ENCODE results near the gene TSNAX.

Gene TSNAX

GRCh38 chr1:231558708-231559185 lies 30.3 kb downstream of the TSNAX start:
- H3F3A ChIP-seq (ENCODE audit: insufficient read depth, low read length), result no peaks in the 10 kb centered on the region; the same call in 1 of the 2 replicates
- H3K9ac ChIP-seq (ENCODE audit: low read length), result no peak overlapping the region
- TF ChIP-seq EZH2phosphoT487 (IDR thresholded peaks at IDR 0.05; ENCODE audit: low read length) (no peak), EZH2 (optimal IDR thresholded peaks at IDR 0.05; ENCODE audit: low read depth, low read length) (no peak)
- TF ChIP-seq, protein P1, sequence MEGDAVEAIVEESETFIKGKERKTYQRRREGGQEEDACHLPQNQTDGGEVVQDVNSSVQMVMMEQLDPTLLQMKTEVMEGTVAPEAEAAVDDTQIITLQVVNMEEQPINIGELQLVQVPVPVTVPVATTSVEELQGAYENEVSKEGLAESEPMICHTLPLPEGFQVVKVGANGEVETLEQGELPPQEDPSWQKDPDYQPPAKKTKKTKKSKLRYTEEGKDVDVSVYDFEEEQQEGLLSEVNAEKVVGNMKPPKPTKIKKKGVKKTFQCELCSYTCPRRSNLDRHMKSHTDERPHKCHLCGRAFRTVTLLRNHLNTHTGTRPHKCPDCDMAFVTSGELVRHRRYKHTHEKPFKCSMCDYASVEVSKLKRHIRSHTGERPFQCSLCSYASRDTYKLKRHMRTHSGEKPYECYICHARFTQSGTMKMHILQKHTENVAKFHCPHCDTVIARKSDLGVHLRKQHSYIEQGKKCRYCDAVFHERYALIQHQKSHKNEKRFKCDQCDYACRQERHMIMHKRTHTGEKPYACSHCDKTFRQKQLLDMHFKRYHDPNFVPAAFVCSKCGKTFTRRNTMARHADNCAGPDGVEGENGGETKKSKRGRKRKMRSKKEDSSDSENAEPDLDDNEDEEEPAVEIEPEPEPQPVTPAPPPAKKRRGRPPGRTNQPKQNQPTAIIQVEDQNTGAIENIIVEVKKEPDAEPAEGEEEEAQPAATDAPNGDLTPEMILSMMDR (IDR thresholded peaks at IDR 0.05; ENCODE audit: low read length), result no peak
- H3K4me3 ChIP-seq (ENCODE audit: low read length), result no peak overlapping the region
- no peaks in the 10 kb centered on the region for H3K27me3 ChIP-seq (replicated peaks; ENCODE audit: insufficient read depth, low read length)
- H3K4me1 ChIP-seq (ENCODE audit: low read length), result no peaks in the 10 kb centered on the region
- H3K36me3 ChIP-seq (replicated peaks; ENCODE audit: insufficient read depth, low read length), result no peaks in the 10 kb centered on the region
- no peak overlapping the region for H2AFZ ChIP-seq (ENCODE audit: low read length)
- H3K4me2 ChIP-seq (ENCODE audit: low read depth, low read length), result no peak overlapping the region
- H3K9me3 ChIP-seq (replicated peaks; ENCODE audit: insufficient read depth, low read length), result no peaks in the 10 kb centered on the region
- no peak overlapping the region for H3K27ac ChIP-seq (ENCODE audit: low read length)
- H3K79me2 ChIP-seq (ENCODE audit: low read length), result no peaks in the 10 kb centered on the region; the same call in 1 of the 2 replicates
- 0 out of 2 replicates have a peak, but pooled peaks cover 4% of the 10 kb centered on the region for H4K20me1 ChIP-seq (ENCODE audit: insufficient read depth, low read length)
- no peak for DNase-seq
- no peaks in the 10 kb centered on the region for H3K9me2 ChIP-seq (replicated peaks; ENCODE audit: insufficient read depth, low read length)

- H3K9me3 ChIP-seq (replicated peaks; ENCODE audit: insufficient read depth, low read length), result no peaks in the 10 kb centered on the region
- no peak overlapping the region for H3K4me3 ChIP-seq (ENCODE audit: low read length)
- no peaks in the 10 kb centered on the region for H3K79me2 ChIP-seq (ENCODE audit: low read length)
- no peak overlapping the region for H2AFZ ChIP-seq (ENCODE audit: low read length)
- H3F3A ChIP-seq (ENCODE audit: insufficient read depth, low read length), result no peaks in the 10 kb centered on the region; the same call in 1 of the 2 replicates
- H3K9me2 ChIP-seq (replicated peaks; ENCODE audit: insufficient read depth, low read length), result no peaks in the 10 kb centered on the region
- no peak overlapping the region for H3K9ac ChIP-seq (ENCODE audit: low read length)
- TF ChIP-seq EZH2phosphoT487 (IDR thresholded peaks at IDR 0.05; ENCODE audit: low read length) (no peak), EZH2 (optimal IDR thresholded peaks at IDR 0.05; ENCODE audit: low read depth, low read length) (no peak)
- TF ChIP-seq, protein P1 (IDR thresholded peaks at IDR 0.05; ENCODE audit: low read length), result no peak
- no peaks in the 10 kb centered on the region for H3K27me3 ChIP-seq (replicated peaks; ENCODE audit: insufficient read depth, low read length)
- no peaks in the 10 kb centered on the region for H3K4me1 ChIP-seq (ENCODE audit: low read length)
- no peaks in the 10 kb centered on the region; the same call in 1 of the 2 replicates for H3K36me3 ChIP-seq (replicated peaks; ENCODE audit: insufficient read depth, low read length)
- no peak overlapping the region for H3K4me2 ChIP-seq (ENCODE audit: low read depth, low read length)
- H3K27ac ChIP-seq (ENCODE audit: low read length), result no peak overlapping the region
- H4K20me1 ChIP-seq (ENCODE audit: insufficient read depth, low read length), result 0 out of 2 replicates have a peak, but pooled peaks cover 4% of the 10 kb centered on the region
- no peak for DNase-seq
These were observed 33.3 kb downstream of the TSNAX start for GRCh38 chr1:231561647-231562383.

DNA sequence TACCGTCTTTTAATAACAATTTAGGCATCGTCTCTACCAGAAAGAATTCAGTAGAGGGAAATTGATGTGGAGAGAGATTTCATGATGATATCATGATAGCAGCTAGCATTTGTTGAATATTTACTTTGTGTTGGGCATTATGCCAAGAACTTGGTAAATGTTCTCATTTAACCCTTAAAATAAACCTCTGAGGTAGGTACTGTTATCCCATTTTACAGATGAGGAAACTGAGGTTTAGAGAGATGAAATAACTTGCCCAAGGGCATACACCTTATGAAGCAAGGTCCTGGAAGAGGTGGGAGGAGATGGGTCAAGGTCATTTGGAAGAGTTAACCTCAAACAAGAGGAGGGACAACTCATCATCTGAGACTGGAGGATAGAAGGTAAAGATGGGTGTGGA lies 34.8 kb downstream of the TSNAX start:
- Histone ChIP-seq H3K9me2 (replicated peaks; ENCODE audit: insufficient read depth, low read length) (no peaks in the 10 kb centered on the region), H3K9ac (ENCODE audit: low read length) (no peak overlapping the region), H3K9me3 (replicated peaks; ENCODE audit: insufficient read depth, low read length) (no peaks in the 10 kb centered on the region), H4K20me1 (ENCODE audit: insufficient read depth, low read length) (0 out of 2 replicates have a peak, but pooled peaks cover 4% of the 10 kb centered on the region), H3K4me3 (ENCODE audit: low read length) (no peak overlapping the region), H2AFZ (ENCODE audit: low read length) (no peak overlapping the region), H3K79me2 (ENCODE audit: low read length) (no peaks in the 10 kb centered on the region), H3K4me2 (ENCODE audit: low read depth, low read length) (no peak overlapping the region), H3K27me3 (replicated peaks; ENCODE audit: insufficient read depth, low read length) (no peaks in the 10 kb centered on the region), H3K36me3 (replicated peaks; ENCODE audit: insufficient read depth, low read length) (no peaks in the 10 kb centered on the region; the same call in 1 of the 2 replicates), H3F3A (ENCODE audit: insufficient read depth, low read length) (no peaks in the 10 kb centered on the region; the same call in 1 of the 2 replicates), H3K27ac (ENCODE audit: low read length) (no peak overlapping the region), H3K4me1 (ENCODE audit: low read length) (no peaks in the 10 kb centered on the region)
- no peak for TF ChIP-seq EZH2 (optimal IDR thresholded peaks at IDR 0.05; ENCODE audit: low read depth, low read length)
- no peak for TF ChIP-seq EZH2phosphoT487 (IDR thresholded peaks at IDR 0.05; ENCODE audit: low read length)
- TF ChIP-seq, protein P1 (IDR thresholded peaks at IDR 0.05; ENCODE audit: low read length), result no peak
- DNase-seq, result no peak

Measured in MM.1S (cell line).